Central memory CD4-positive, alpha-beta T cell (primary cell): ENCODE data around the gene CHAC1.
"Not testable (repeated sequence)": the region's sequence is repeated elsewhere in the genome, so short reads cannot be mapped to it uniquely, and the experiment has no call there.

Experiments
- DNase-seq: peaks from one replicate; pipeline ENCODE4 v3.0.0; 2022

Gene CHAC1

DNA sequence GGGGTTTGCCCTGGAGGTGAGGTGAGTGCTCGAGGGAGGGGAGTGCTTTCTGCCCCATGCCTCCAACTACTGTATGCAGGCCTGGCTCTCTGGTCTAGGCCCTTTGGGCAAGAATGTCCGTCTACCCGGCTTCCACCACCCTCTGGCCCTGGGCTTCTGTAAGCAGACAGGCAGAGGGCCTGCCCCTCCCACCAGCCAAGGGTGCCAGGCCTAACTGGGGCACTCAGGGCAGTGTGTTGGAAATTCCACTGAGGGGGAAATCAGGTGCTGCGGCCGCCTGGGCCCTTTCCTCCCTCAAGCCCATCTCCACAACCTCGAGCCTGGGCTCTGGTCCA lies 14.8 kb upstream of the CHAC1 start:
- DNase-seq: no peak

GRCh38 chr15:40940296-40940801 lies 12.9 kb upstream of the CHAC1 start:
- no peak for DNase-seq

DNA sequence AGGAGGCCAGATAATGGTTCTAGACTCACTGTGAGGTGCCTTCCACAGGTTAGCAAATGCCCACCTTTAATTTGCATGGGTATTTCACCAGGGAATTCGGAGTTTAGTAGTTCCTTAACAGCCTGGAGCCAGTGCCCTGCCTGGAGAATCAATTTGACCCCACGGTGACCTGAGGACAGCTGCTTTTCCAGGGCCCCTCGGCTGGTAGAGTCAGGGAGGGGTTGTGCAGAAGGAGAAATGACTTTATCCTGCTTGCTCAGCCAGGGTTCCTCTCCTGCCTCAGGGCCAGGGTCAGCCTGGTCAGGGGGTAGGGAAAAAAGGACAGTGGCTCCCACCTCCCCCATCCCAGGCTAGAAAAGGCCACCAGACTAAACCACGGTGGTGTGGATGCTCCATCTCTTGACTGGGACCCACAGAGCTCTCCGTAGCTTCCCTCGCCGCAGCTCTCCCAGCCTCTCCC lies 12.2 kb upstream of the CHAC1 start:
- DNase-seq: no peak

GRCh38 chr15:40941528-40942336 lies 11.5 kb upstream of the CHAC1 start:
- peak; percentile 67 for DNase-seq

- DNase-seq: no peak
Measured at GRCh38 chr15:40942337-40942854, 10.9 kb upstream of the CHAC1 start.

GRCh38 chr15:40942878-40943277 lies 10.4 kb upstream of the CHAC1 start:
- no peak for DNase-seq

DNA sequence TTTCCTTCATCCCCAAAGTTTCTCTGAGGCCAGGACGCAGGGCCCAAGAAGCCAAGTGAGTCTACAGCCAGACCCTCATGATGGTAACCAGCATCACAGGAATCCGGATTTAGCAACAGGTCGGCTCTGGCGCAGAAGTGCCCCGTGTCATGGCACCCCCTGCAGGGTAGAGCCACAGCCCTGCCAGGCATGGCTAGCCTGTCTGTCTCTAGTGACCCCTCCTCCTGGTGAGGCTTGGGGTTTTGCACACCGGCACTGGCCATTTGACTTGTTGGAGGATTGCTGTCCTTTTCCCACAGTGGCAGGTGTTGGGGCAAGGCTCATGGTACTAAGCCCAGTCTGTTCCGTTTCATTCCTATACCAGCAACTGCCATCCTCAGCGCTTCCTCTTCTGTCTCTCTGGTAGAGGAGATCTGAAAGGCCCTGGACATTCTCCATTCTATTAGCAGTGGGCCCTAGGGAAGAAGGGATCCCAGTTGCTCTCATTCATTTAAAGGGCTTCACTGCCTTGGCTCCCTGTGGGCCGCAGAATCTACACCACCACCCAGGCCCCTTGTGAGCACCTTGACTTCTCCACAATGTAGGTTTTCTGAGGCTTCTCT lies 9.4 kb upstream of the CHAC1 start:
- no peak for DNase-seq

DNA sequence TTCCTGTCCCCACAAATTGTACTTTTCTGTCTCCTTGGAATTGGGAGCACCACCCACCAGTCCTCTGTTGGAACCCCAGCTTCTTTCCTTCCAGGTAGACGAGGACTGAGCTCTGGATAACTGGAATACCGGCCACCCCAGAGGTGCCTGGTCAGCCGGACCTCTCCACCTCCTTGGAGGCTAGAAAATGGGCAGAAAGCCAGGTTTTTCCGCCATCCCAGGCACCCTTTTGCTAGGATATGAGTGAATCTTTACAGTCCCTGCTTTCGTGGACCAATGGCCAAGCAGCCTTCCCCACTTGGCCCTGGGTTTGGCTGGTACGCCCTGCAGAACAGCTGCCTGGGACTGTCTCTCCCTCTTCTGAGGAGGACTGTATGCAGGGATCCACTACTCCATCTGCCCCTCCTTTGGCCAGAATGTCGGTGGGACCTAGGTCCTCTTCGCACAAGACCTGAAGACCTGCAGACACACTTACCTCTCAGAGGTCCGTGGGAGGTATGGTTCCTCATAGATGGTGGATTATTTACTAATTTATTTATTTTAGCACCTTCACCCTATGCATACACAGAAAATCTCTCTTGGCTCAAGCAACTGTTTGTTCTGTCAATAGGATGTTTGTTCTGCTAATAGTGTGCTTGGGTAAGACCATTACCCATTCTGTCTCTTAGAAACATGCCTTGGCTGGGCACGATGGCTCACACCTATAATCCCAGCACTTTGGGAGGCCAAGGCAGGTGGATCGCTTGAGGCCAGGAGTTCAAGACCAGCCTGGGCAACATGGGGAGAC lies 8.6 kb upstream of the CHAC1 start:
- DNase-seq: no peak

DNA sequence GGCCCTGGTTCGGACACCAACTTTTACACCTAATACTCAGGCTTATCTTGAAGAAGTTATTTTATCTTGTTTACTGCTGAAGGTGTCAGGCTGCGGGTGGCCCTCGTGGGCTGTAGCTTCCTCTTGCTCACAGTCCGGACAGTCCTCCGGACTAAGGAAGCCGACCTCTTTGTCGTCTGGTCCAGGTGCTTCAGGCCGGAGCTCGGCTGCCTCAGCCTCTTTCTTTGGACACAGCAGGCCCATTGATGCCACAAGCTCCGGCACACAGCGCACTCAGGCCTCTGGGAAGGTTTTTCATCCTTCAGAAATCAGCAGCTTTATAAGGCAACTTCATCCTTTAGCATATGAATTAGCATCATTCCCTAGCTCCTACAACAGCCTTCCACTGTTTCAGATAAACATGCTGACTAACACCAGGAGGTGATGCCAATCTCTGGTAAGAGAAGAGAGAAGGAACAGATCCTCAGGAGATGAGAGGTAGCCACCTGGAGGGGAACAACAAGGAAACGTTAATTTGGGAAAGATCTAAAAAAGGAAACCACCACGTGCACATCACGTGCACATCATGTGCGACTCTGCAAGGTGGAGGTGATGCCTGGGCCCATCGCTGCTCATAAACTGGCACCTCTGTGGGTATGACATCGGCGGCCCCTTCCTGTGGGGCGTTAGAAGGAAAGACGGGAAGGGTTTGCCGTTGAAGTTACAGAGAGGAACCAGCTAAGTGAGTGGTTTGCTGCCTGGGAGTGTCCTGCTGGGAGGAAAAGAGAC lies 4.4 kb upstream of the CHAC1 start:
- DNase-seq: no peak

GRCh38 chr15:40949756-40950207 lies 3.5 kb upstream of the CHAC1 start:
- DNase-seq: no peak

- no peak for DNase-seq
Measured at GRCh38 chr15:40951764-40952163, 1.5 kb upstream of the CHAC1 start.

DNA sequence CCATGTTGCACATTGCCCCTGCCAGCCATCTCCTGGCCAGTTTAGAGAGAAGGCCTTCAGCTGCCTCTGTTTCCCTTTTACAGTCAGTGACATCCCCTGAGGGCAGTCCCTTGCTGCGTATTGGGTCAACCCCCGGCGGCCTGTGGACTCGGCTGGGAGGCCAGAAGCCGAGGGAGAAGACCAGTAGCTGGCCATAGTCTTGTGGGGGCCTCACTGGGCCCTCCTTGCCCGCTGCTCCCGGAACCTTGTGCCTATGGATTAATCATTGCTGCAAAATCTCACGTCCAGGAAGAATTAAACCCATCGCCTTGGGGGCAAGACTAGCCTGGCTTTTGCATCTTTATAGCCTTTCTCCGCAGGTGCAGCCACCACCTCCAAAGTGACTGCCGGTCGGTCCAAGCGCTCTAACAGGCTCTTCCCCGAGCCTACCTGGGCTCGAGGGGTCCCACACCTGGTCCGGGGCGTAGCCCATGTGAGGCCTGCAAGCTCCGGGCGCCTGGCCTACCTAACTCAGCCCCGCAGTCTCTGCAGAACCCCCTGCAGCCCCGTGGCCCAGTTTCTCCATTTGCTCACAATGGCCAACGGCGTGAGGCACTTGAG lies 870 bp upstream of the CHAC1 start:
- no peak for DNase-seq

GRCh38 chr15:40953713-40954074 lies 423 bp downstream of the CHAC1 start:
- DNase-seq: no peak

DNA sequence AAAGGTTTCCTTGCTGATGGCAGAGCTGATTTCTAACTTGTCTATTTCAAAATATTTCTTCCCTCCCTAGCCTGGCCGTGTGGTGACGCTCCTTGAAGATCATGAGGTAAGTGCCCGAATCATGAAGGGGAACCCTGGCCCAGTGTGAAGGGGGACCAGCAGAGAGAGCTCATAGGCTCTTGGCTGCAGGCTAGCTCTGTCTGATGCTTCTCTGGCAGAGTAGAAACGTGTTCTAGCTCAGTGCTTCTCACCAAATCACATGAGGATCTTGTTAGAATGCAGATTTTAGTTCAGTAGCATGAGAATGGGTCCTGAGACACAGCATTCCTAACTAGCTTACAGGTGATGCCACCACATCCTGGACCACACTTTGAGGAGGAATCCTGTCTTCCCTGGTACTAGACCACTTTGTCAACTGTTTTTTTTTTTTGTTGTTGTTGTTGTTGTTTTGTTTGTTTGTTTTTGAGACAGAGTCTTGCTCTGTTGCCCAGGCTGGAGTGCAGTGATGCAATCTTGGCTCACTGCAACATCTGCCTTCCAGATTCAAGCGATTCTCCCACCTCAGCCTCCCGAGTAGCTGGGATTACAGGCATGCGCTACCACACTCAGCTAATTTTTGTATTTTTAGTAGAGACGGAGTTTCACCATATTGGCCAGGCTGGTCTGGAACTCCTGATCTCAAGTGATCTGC lies 1.0 kb downstream of the CHAC1 start:
- not testable (repeated sequence) for DNase-seq

DNA sequence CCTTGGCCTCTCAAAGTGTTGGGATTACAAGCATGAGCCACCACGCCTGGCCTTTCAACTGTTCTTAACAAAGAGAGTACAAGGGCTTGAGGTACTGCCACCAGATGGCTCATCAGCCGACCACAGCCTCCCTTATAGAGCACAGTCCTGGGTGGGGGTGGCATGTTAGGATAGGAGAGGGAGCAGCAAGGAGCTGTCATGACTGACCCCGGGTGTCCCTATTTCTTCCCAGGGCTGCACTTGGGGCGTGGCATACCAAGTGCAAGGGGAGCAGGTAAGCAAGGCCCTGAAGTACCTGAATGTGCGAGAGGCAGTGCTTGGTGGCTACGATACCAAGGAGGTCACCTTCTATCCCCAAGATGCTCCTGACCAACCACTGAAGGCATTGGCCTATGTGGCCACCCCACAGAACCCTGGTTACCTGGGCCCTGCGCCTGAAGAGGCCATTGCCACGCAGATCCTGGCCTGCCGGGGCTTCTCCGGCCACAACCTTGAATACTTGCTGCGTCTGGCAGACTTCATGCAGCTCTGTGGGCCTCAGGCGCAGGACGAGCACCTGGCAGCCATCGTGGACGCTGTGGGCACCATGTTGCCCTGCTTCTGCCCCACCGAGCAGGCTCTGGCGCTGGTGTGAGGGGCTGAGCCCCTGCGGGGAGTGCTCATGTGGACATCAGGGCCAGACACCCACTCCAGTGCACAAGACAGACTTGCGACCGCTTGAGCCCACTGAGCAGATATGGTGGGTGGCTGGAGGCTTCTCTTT lies 2.1 kb downstream of the CHAC1 start:
- no peak for DNase-seq

GRCh38 chr15:40955930-40956540 lies 2.8 kb downstream of the CHAC1 start:
- DNase-seq: no peak

GRCh38 chr15:40956541-40956982 lies 3.3 kb downstream of the CHAC1 start:
- DNase-seq: no peak

- no peak for DNase-seq
Measured at GRCh38 chr15:40957041-40957555, 3.8 kb downstream of the CHAC1 start.

DNA sequence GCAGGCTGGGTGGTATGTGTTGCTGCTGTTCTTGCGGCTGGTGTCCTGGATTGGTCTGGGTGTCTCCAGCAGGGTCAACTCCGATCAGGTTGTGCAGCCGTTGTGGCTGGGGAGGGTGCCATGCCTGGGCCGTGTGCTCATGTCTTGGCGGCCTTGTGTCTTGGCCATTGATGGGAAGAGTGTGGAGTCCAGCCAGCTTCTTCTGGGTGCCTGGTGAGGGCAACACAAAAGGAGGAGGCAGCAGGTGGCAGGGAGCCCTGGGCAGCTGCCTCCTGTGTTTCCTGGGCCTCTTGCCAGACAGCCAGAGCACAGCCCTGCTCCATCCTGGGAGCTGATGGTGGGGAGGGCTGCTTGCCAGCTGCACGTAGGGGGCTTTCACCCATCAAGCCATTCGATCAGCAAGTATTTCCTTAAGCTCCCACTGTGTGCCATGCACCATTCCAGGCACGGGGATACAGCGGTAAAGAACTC lies 4.3 kb downstream of the CHAC1 start:
- no peak for DNase-seq

- DNase-seq: no peak
Measured at GRCh38 chr15:40958146-40958545, 4.9 kb downstream of the CHAC1 start.
